HEK293 (cell line): ENCODE results near the gene FAAH2.

Experiments used
- CTCF ChIA-PET: fragments of 350-600 bp; formaldehyde crosslinking; extraction: SDS; loops from one replicate; lab custom pipeline; 2021; ENCODE audit warnings: antibody characterized with exemption; lab: Yijun Ruan, JAX
- POLR2A ChIA-PET: fragments of 300-600 bp; formaldehyde crosslinking; extraction: SDS; loops from one replicate; lab custom pipeline; 2020; ENCODE audit warnings: antibody characterized with exemption, inconsistent platforms; lab: Yijun Ruan, JAX
- H3K27ac ChIP-seq: fragments of 200-500 bp; sonication (Bioruptor generic); 2 replicates; pipeline ENCODE4 v1.5.1; 2014; ENCODE audit warnings: low read depth, low read length, control low read depth, inconsistent platforms; ENCODE audit errors: extremely low read depth
- H3K36me3 ChIP-seq, 2 experiments: fragments of 200-500 bp in 1 of 2; sonication (Bioruptor generic) in 1 of 2; 1 replicate in 1 of 2; 2 replicates in 1 of 2; pipeline ENCODE4 v1.5.1; 2014 to 2017; ENCODE audit warnings: inconsistent platforms in 2 of 2, low read length in 2 of 2; ENCODE audit not compliant: control insufficient read depth in 2 of 2, insufficient read depth in 1 of 2
- H3K4me1 ChIP-seq: fragments of 200-500 bp; sonication (Bioruptor generic); 2 replicates; pipeline ENCODE4 v1.5.1; 2014; ENCODE audit warnings: mild to moderate bottlenecking, low read length, inconsistent platforms; ENCODE audit not compliant: control insufficient read depth, insufficient read depth
- H3K4me3 ChIP-seq: 2 replicates; pipeline ENCODE4 v1.5.1; 2011; ENCODE audit warnings: low read depth, mild to moderate bottlenecking, control low read depth, low read length, moderate library complexity
- H3K9me3 ChIP-seq: fragments of 200-500 bp; sonication (Bioruptor generic); 2 replicates; pipeline ENCODE4 v1.5.1; 2014; ENCODE audit warnings: low read depth, low read length, inconsistent platforms; ENCODE audit not compliant: control insufficient read depth, insufficient read depth
- GLI2 ChIP-seq: fragments of 450-650 bp; formaldehyde crosslinking; IDR thresholded peaks from 2 replicates; pipeline ENCODE4; 2017; ENCODE audit warnings: missing biosample characterization, missing genetic modification characterization, low read depth, borderline replicate concordance
- ZBTB20 ChIP-seq: fragments of 450-650 bp; formaldehyde crosslinking; IDR thresholded peaks from 2 replicates; pipeline ENCODE4 v1.5.1; 2016; ENCODE audit warnings: missing biosample characterization, missing genetic modification characterization
- ZNF114 ChIP-seq: fragments of 450-650 bp; formaldehyde crosslinking; IDR thresholded peaks from 2 replicates; pipeline ENCODE4 v1.5.0; 2017; ENCODE audit warnings: missing biosample characterization, missing genetic modification characterization
- ZNF132 ChIP-seq: fragments of 450-650 bp; formaldehyde crosslinking; IDR thresholded peaks from 2 replicates; pipeline ENCODE4 v1.5.1; 2017; ENCODE audit warnings: missing biosample characterization, missing genetic modification characterization, borderline replicate concordance
- ZNF169 ChIP-seq: fragments of 450-650 bp; formaldehyde crosslinking; IDR thresholded peaks from 2 replicates; pipeline ENCODE4 v1.5.1; 2016; ENCODE audit warnings: missing biosample characterization, missing genetic modification characterization
- ZNF202 ChIP-seq: fragments of 450-650 bp; formaldehyde crosslinking; IDR thresholded peaks from 2 replicates; pipeline ENCODE4 v1.5.1; 2016; ENCODE audit warnings: missing biosample characterization, missing genetic modification characterization, borderline replicate concordance
- ZNF404 ChIP-seq: fragments of 450-650 bp; formaldehyde crosslinking; IDR thresholded peaks from 2 replicates; pipeline ENCODE4 v1.5.1; 2017; ENCODE audit warnings: missing biosample characterization, missing genetic modification characterization
- ZNF473 ChIP-seq: fragments of 450-650 bp; formaldehyde crosslinking; IDR thresholded peaks from 2 replicates; pipeline ENCODE4 v1.5.1; 2017; ENCODE audit warnings: missing biosample characterization, missing genetic modification characterization
- ZNF549 ChIP-seq: fragments of 450-650 bp; IDR thresholded peaks from 2 replicates; pipeline ENCODE4 v1.5.1; 2018; ENCODE audit warnings: missing biosample characterization, missing genetic modification characterization, mild to moderate bottlenecking, inconsistent platforms, moderate library complexity
- ZNF677 ChIP-seq: fragments of 450-650 bp; IDR thresholded peaks from 2 replicates; pipeline ENCODE4 v1.5.0; 2018; ENCODE audit warnings: missing biosample characterization, mild to moderate bottlenecking, missing genetic modification characterization, moderate library complexity
- ZXDB ChIP-seq: fragments of 450-650 bp; formaldehyde crosslinking; IDR thresholded peaks from 2 replicates; pipeline ENCODE4 v1.5.1; 2016; ENCODE audit warnings: missing biosample characterization, missing genetic modification characterization
- TF ChIP-seq, protein P1 (sequence below): fragments of 450-650 bp; formaldehyde crosslinking; IDR thresholded peaks from 2 replicates; pipeline ENCODE4 v1.5.1; 2016; ENCODE audit warnings: missing biosample characterization, missing genetic modification characterization
- TF ChIP-seq, protein P2 (sequence below): fragments of 450-650 bp; formaldehyde crosslinking; IDR thresholded peaks from 2 replicates; pipeline ENCODE4 v1.5.1; 2016; ENCODE audit warnings: missing biosample characterization, missing genetic modification characterization
- TF ChIP-seq, protein P3 (sequence below): fragments of 450-650 bp; formaldehyde crosslinking; IDR thresholded peaks from 2 replicates; pipeline ENCODE4 v1.5.1; 2017; ENCODE audit warnings: missing biosample characterization, missing genetic modification characterization
- TF ChIP-seq, protein P4 (sequence below): fragments of 450-650 bp; formaldehyde crosslinking; IDR thresholded peaks from 2 replicates; pipeline ENCODE4 v1.5.1; 2016; ENCODE audit warnings: missing biosample characterization, missing genetic modification characterization
- TF ChIP-seq, protein P5 (sequence below): fragments of 450-650 bp; formaldehyde crosslinking; IDR thresholded peaks from 2 replicates; pipeline ENCODE4 v1.5.1; 2017; ENCODE audit warnings: missing biosample characterization, mild to moderate bottlenecking, missing genetic modification characterization, moderate library complexity
- TF ChIP-seq, protein P6 (sequence below): fragments of 450-650 bp; formaldehyde crosslinking; IDR thresholded peaks from 2 replicates; pipeline ENCODE4 v1.5.1; 2017; ENCODE audit warnings: missing biosample characterization, missing genetic modification characterization

FAAH2 gene

DNA sequence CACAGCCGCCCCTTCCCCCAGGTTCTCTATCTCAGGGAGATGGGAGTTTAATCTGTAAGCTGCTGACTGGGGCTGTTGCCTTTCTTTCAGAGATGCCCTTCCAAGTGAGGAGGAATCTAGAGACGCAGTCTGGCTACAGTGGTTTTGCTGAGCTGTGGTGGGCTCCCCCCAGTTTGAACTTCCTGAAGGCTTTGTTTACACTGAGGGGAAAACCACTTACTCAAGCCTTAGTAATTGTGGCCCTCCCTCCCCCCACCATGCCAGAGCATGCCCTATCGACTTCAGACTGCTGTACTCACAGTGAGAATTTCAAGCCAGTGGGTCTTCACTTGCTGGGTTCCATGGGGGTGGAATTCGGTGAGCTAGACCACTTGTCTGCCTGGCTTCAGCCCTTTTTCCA lies 131.3 kb downstream of the FAAH2 start (continued):
- no peak for TF ChIP-seq ZNF473 (tag by site-specific recombination)

DNA sequence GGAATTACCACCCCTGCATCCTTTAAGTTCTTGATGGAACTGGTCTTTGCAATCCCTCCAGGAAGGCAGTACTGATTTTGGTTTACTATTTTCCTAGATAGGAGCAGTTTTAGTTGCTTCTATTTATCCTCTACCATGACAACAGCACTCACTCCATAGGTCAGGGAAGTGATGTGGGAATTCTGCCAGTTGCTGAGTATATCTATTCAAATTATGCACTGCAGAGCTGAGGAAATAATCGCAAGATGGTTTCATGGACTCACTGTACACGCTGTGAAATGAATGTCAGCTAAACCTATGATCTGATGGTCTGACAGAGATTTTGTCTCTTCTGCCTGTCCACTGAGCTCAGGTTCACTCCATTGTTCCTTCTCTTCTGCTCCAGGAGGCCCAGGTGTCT lies 135.8 kb downstream of the FAAH2 start:
- ChIA-PET CTCF (interaction anchor here (0.5 to 0.7 kb wide), 2 partner anchors 626 to 1005 kb away, joined by 3 read pairs; no protein-coding TSS in a partner anchor), POLR2A (no interaction called here)
- Histone ChIP-seq H3K4me1 (no peaks in the 10 kb centered on the region), H3K36me3 (no peaks in the 10 kb centered on the region), H3K27ac (no peak overlapping the region)
- TF ChIP-seq GLI2 (tag by site-specific recombination) = no peak
- no peak for TF ChIP-seq ZNF404 (tag by site-specific recombination)
- TF ChIP-seq, protein P1, sequence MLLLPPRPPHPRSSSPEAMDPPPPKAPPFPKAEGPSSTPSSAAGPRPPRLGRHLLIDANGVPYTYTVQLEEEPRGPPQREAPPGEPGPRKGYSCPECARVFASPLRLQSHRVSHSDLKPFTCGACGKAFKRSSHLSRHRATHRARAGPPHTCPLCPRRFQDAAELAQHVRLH (tag by site-specific recombination) = no peak
- no peak for TF ChIP-seq ZBTB20 (tag by site-specific recombination)
- no peak for TF ChIP-seq ZXDB
- TF ChIP-seq ZNF169 (tag by site-specific recombination) = no peak
- TF ChIP-seq, protein P2, sequence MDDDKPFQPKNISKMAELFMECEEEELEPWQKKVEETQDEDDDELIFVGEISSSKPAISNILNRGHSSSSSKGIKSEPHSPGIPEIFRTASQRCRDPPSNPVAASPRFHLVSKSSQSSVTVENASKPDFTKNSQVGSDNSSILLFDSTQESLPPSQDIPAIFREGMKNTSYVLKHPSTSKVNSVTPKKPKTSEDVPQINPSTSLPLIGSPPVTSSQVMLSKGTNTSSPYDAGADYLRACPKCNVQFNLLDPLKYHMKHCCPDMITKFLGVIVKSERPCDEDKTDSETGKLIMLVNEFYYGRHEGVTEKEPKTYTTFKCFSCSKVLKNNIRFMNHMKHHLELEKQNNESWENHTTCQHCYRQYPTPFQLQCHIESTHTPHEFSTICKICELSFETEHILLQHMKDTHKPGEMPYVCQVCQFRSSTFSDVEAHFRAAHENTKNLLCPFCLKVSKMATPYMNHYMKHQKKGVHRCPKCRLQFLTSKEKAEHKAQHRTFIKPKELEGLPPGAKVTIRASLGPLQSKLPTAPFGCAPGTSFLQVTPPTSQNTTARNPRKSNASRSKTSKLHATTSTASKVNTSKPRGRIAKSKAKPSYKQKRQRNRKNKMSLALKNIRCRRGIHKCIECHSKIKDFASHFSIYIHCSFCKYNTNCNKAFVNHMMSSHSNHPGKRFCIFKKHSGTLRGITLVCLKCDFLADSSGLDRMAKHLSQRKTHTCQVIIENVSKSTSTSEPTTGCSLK (tag by site-specific recombination) = no peak
- TF ChIP-seq, protein P3, sequence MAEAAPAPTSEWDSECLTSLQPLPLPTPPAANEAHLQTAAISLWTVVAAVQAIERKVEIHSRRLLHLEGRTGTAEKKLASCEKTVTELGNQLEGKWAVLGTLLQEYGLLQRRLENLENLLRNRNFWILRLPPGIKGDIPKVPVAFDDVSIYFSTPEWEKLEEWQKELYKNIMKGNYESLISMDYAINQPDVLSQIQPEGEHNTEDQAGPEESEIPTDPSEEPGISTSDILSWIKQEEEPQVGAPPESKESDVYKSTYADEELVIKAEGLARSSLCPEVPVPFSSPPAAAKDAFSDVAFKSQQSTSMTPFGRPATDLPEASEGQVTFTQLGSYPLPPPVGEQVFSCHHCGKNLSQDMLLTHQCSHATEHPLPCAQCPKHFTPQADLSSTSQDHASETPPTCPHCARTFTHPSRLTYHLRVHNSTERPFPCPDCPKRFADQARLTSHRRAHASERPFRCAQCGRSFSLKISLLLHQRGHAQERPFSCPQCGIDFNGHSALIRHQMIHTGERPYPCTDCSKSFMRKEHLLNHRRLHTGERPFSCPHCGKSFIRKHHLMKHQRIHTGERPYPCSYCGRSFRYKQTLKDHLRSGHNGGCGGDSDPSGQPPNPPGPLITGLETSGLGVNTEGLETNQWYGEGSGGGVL = no peak
- TF ChIP-seq, protein P4, sequence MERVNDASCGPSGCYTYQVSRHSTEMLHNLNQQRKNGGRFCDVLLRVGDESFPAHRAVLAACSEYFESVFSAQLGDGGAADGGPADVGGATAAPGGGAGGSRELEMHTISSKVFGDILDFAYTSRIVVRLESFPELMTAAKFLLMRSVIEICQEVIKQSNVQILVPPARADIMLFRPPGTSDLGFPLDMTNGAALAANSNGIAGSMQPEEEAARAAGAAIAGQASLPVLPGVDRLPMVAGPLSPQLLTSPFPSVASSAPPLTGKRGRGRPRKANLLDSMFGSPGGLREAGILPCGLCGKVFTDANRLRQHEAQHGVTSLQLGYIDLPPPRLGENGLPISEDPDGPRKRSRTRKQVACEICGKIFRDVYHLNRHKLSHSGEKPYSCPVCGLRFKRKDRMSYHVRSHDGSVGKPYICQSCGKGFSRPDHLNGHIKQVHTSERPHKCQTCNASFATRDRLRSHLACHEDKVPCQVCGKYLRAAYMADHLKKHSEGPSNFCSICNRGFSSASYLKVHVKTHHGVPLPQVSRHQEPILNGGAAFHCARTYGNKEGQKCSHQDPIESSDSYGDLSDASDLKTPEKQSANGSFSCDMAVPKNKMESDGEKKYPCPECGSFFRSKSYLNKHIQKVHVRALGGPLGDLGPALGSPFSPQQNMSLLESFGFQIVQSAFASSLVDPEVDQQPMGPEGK = no peak
- TF ChIP-seq ZNF549 (tag by site-specific recombination) = no peak
- TF ChIP-seq, protein P5, sequence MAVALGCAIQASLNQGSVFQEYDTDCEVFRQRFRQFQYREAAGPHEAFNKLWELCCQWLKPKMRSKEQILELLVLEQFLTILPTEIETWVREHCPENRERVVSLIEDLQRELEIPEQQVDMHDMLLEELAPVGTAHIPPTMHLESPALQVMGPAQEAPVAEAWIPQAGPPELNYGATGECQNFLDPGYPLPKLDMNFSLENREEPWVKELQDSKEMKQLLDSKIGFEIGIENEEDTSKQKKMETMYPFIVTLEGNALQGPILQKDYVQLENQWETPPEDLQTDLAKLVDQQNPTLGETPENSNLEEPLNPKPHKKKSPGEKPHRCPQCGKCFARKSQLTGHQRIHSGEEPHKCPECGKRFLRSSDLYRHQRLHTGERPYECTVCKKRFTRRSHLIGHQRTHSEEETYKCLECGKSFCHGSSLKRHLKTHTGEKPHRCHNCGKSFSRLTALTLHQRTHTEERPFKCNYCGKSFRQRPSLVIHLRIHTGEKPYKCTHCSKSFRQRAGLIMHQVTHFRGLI (tag by site-specific recombination) = no peak
- no peak for TF ChIP-seq ZNF202 (tag by site-specific recombination)
- TF ChIP-seq, protein P6, sequence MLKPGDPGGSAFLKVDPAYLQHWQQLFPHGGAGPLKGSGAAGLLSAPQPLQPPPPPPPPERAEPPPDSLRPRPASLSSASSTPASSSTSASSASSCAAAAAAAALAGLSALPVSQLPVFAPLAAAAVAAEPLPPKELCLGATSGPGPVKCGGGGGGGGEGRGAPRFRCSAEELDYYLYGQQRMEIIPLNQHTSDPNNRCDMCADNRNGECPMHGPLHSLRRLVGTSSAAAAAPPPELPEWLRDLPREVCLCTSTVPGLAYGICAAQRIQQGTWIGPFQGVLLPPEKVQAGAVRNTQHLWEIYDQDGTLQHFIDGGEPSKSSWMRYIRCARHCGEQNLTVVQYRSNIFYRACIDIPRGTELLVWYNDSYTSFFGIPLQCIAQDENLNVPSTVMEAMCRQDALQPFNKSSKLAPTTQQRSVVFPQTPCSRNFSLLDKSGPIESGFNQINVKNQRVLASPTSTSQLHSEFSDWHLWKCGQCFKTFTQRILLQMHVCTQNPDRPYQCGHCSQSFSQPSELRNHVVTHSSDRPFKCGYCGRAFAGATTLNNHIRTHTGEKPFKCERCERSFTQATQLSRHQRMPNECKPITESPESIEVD = no peak
- no peak for TF ChIP-seq ZNF114 (tag by site-specific recombination)
- TF ChIP-seq ZNF677 = no peak
- no peak for TF ChIP-seq ZNF132 (tag by site-specific recombination)
- TF ChIP-seq, all 188 proteins: peak for 0
- no peaks in the 10 kb centered on the region for H3K9me3 ChIP-seq
- H3K4me3 ChIP-seq = no peak overlapping the region
